Neural crest cell (in vitro differentiated cells): ENCODE data around the gene WDR5. TPM values are rescaled to one million over a fixed set of nuclear protein-coding genes. Genes with fewer than 3 reads are reported as not detected.

Experiments
- DNase-seq: peaks from one replicate; pipeline ENCODE4 v3.0.0; 2021; ENCODE audit warnings: low read depth, mixed read lengths, low spot score
- H3K27ac Mint-ChIP-seq: one replicate; pipeline ENCODE4 v1.8.0; 2021; ENCODE audit warnings: mild to moderate bottlenecking, mixed read lengths; ENCODE audit not compliant: unreplicated experiment
- H3K27me3 Mint-ChIP-seq: 2 replicates; pipeline ENCODE4 v1.8.0; 2021; ENCODE audit warnings: low read depth, mild to moderate bottlenecking, mixed read lengths
- H3K36me3 Mint-ChIP-seq: 2 replicates; pipeline ENCODE4 v1.8.0; 2021; ENCODE audit warnings: low read depth, mild to moderate bottlenecking, mixed read lengths
- H3K4me1 Mint-ChIP-seq: 2 replicates; pipeline ENCODE4 v1.8.0; 2021; ENCODE audit warnings: mixed read lengths
- H3K4me3 Mint-ChIP-seq: one replicate; pipeline ENCODE4 v1.8.0; 2021; ENCODE audit warnings: mild to moderate bottlenecking, mixed read lengths
- H3K9me3 Mint-ChIP-seq: 2 replicates; pipeline ENCODE4 v1.8.0; 2021; ENCODE audit warnings: mixed read lengths
- total RNA-seq: library from RNA; stranded (reverse); gene quantifications from 2 replicates; pipeline ENCODE4 v1.2.1, GENCODE V29; 2021
- TF ChIP-seq, protein P1 (sequence below): fragments of 200-600 bp; sonication (generic); conservative IDR thresholded peaks from 2 replicates; pipeline ENCODE4 v1.5.0; 2021; ENCODE audit warnings: antibody characterized with exemption, mild to moderate bottlenecking

WDR5 gene
- total RNA-seq, 1 donor from 2014 or later: 67.2 TPM

- Mint-ChIP-seq H3K27me3 (no peaks in the 10 kb centered on the region), H3K36me3 (peaks cover 8% of the 10 kb centered on the region), H3K4me1 (peaks cover 40% of the 10 kb centered on the region), H3K9me3 (no peaks in the 10 kb centered on the region), H3K27ac (peak overlapping the region; percentile 97), H3K4me3 (peak overlapping the region; percentile 96)
- no peak for DNase-seq
- TF ChIP-seq, protein P1, sequence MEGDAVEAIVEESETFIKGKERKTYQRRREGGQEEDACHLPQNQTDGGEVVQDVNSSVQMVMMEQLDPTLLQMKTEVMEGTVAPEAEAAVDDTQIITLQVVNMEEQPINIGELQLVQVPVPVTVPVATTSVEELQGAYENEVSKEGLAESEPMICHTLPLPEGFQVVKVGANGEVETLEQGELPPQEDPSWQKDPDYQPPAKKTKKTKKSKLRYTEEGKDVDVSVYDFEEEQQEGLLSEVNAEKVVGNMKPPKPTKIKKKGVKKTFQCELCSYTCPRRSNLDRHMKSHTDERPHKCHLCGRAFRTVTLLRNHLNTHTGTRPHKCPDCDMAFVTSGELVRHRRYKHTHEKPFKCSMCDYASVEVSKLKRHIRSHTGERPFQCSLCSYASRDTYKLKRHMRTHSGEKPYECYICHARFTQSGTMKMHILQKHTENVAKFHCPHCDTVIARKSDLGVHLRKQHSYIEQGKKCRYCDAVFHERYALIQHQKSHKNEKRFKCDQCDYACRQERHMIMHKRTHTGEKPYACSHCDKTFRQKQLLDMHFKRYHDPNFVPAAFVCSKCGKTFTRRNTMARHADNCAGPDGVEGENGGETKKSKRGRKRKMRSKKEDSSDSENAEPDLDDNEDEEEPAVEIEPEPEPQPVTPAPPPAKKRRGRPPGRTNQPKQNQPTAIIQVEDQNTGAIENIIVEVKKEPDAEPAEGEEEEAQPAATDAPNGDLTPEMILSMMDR: no peak
These were observed 1.1 kb downstream of the WDR5 start for GRCh38 chr9:134136996-134137299.

GRCh38 chr9:134138292-134138691 lies 2.4 kb downstream of the WDR5 start:
- H3K27ac Mint-ChIP-seq: peak overlapping the region; percentile 29
- DNase-seq: no peak
- H3K4me3 Mint-ChIP-seq: peak overlapping the region; percentile 89
- H3K36me3 Mint-ChIP-seq: peaks cover 16% of the 10 kb centered on the region
- no peaks in the 10 kb centered on the region for H3K9me3 Mint-ChIP-seq
- H3K27me3 Mint-ChIP-seq: no peaks in the 10 kb centered on the region
- TF ChIP-seq, protein P1: no peak
- peaks cover 40% of the 10 kb centered on the region for H3K4me1 Mint-ChIP-seq

- Mint-ChIP-seq H3K9me3 (no peaks in the 10 kb centered on the region), H3K27me3 (no peaks in the 10 kb centered on the region), H3K4me3 (peak overlapping the region; percentile 89), H3K27ac (no peak overlapping the region), H3K36me3 (peaks cover 16% of the 10 kb centered on the region), H3K4me1 (peaks cover 37% of the 10 kb centered on the region)
- TF ChIP-seq, protein P1: no peak
- DNase-seq: no peak
These were observed 3.2 kb downstream of the WDR5 start for GRCh38 chr9:134139081-134139480.

DNA sequence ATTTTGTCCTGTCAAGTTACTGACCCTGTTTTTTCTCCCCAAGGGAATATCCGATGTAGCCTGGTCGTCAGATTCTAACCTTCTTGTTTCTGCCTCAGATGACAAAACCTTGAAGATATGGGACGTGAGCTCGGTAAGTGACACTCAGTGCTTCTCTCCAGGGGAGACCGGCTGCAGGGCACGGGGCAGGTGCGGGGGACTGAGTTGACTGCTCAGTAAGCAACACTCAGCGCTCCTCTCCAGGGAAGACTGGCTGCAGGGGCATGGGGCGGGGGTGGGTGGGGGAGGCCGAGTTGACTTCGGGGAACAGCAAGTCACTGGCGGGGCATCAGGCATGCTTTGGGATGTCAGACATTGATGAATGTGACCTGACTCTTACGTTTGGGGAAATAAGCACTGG lies 6.0 kb downstream of the WDR5 start:
- Mint-ChIP-seq H3K27ac (no peak overlapping the region), H3K4me3 (no peak overlapping the region), H3K36me3 (peaks cover 16% of the 10 kb centered on the region), H3K4me1 (peaks cover 22% of the 10 kb centered on the region), H3K27me3 (no peaks in the 10 kb centered on the region), H3K9me3 (no peaks in the 10 kb centered on the region)
- DNase-seq: no peak
- TF ChIP-seq, protein P1: no peak

DNA sequence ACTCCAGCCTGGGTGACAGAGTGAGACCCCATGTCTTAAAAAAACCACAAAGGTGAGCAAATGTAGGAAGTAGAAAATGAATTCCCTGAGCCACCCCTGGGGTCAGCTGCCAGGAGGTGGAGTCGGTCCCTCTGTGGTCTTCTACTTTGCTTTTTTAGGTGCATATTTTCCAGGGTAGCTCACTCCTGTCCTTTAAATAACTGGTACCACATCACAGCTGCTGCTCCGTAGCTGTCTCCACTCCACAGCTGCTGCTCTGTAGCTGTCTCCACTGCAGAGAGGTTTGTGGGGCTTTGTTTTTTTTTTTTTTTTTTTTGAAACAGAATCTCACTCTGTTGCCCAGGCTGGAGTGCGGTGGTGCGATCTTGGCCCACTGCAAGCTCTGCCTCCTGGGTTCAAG lies 8.9 kb downstream of the WDR5 start:
- TF ChIP-seq, protein P1: no peak
- Mint-ChIP-seq H3K27ac (no peak overlapping the region), H3K9me3 (no peaks in the 10 kb centered on the region), H3K36me3 (peaks cover 22% of the 10 kb centered on the region), H3K4me1 (peaks cover 3% of the 10 kb centered on the region), H3K4me3 (no peak overlapping the region), H3K27me3 (no peaks in the 10 kb centered on the region)
- DNase-seq: no peak

DNA sequence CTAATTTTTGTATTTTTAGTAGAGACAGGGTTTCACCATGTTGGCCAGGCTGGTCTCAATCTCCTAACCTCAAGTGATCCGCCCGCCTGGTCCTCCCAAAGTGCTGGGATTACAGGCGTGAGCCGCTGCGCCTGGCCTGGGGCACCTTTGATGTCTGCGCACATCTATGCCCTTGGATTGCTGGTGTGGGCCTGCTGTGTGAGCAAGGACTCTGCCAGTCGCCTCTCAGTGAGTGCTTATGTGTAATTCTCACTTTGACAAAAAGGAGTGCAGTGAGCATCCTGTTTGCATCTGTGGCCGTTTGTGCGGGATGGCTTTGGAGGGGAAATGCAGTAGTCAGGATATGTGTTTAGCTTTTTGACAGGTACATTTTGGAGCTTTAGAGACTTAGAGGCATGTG lies 9.4 kb downstream of the WDR5 start:
- Mint-ChIP-seq H3K27me3 (no peaks in the 10 kb centered on the region), H3K36me3 (peaks cover 22% of the 10 kb centered on the region), H3K4me1 (no peaks in the 10 kb centered on the region), H3K4me3 (no peak overlapping the region), H3K27ac (no peak overlapping the region), H3K9me3 (no peaks in the 10 kb centered on the region)
- no peak for DNase-seq
- TF ChIP-seq, protein P1: no peak
